ENCODE data around the gene SAMD11. TPM values are rescaled to one million over a fixed set of nuclear protein-coding genes. Genes with fewer than 3 reads are reported as not detected.

Gene SAMD11, protein sequence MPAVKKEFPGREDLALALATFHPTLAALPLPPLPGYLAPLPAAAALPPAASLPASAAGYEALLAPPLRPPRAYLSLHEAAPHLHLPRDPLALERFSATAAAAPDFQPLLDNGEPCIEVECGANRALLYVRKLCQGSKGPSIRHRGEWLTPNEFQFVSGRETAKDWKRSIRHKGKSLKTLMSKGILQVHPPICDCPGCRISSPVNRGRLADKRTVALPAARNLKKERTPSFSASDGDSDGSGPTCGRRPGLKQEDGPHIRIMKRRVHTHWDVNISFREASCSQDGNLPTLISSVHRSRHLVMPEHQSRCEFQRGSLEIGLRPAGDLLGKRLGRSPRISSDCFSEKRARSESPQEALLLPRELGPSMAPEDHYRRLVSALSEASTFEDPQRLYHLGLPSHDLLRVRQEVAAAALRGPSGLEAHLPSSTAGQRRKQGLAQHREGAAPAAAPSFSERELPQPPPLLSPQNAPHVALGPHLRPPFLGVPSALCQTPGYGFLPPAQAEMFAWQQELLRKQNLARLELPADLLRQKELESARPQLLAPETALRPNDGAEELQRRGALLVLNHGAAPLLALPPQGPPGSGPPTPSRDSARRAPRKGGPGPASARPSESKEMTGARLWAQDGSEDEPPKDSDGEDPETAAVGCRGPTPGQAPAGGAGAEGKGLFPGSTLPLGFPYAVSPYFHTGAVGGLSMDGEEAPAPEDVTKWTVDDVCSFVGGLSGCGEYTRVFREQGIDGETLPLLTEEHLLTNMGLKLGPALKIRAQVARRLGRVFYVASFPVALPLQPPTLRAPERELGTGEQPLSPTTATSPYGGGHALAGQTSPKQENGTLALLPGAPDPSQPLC
- under 0.01 TPM in 2 replicates for total RNA-seq

DNA sequence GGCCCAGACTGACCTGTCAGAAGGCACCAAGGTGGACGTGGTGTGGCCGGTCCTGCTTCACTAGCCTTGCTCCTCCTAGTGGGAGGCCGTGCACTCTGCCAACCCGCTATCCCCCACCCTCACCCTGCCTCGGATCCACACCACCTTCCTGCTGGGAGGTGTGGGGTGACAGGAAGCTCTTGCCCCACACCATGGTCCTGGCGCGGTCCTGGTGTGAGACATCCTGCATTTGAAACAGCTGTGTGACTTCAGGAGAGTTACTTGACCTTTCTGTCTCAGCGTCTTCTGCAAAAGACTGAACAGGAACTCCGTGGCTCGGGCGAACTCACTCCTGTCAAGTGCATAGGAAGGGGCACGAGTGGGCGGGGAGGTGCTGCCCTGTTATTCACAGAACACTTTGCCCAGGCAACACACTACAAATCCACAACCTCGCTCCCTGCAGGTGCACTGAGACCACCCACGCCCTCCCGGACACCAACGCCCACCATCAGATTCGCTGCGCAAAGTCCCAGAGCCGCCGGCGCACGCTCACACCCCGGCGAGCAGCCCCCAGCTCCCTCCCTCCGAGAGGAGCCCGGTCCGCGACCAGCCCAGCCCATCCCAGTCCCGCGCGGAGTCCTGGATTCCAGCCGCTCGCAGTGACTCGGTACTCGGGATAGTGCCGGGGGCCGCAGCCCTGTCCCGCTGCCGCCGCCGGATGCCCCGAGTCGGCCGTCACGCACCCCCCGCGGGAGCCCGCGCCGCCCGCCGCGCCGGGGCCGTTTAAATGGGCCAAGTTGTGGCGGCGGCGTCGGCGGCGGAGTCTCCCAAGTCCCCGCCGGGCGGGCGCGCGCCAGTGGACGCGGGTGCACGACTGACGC, at the start of gene SAMD11:
TSS of gene SAMD11 (plus strand) at position 793 of the 860 bp plus-strand sequence. CDS start 509 bp downstream, outside the sequence.

GRCh38 chr1:958823-959730, 35.4 kb downstream of the SAMD11 start, which contains the start of gene NOC2L:
TSS of gene NOC2L (minus strand) at chr1:959256. CDS start at chr1:959240, 16 bp downstream.

DNA sequence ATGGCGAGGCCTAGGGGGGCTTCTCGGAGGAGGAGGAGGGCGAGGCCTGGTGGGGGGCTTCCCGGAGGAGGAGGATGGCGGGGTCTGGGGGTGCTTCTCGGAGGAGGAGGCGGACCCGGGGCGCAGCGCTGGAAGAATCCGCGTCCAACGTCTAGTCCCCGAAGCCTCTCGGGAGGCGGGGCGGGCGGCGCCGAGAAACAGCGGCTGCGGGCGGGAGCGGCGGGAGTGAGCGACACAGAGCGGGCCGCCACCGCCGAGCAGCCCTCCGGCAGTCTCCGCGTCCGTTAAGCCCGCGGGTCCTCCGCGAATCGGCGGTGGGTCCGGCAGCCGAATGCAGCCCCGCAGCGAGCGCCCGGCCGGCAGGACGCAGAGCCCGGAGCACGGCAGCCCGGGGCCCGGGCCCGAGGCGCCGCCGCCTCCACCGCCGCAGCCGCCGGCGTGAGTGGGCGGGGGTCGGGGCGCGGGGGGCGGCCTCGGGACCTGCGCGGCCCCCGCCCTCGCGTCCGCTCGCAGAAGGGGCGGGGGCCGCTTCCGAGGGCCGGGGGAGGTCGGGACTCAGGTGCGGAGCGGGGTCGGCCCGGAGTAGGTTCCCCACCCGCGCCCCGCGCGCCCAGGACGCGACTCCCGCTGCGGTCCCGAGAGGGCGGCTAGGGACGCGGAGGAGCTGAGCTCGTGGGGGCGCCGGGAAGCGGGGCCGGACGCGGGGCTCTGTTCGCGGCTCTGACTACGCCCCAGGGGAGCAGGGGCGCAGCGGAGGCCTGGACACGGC, 36.8 kb downstream of the SAMD11 start, which contains the start of gene KLHL17:
TSS of gene KLHL17 (plus strand) at position 222 of the 769 bp plus-strand sequence. CDS start at position 332, 110 bp downstream.

GRCh38 chr1:966135-966703, 42.5 kb downstream of the SAMD11 start, which contains the start of gene PLEKHN1:
TSS of gene PLEKHN1 (plus strand) at chr1:966482. CDS start at chr1:966532, 50 bp downstream.

DNA sequence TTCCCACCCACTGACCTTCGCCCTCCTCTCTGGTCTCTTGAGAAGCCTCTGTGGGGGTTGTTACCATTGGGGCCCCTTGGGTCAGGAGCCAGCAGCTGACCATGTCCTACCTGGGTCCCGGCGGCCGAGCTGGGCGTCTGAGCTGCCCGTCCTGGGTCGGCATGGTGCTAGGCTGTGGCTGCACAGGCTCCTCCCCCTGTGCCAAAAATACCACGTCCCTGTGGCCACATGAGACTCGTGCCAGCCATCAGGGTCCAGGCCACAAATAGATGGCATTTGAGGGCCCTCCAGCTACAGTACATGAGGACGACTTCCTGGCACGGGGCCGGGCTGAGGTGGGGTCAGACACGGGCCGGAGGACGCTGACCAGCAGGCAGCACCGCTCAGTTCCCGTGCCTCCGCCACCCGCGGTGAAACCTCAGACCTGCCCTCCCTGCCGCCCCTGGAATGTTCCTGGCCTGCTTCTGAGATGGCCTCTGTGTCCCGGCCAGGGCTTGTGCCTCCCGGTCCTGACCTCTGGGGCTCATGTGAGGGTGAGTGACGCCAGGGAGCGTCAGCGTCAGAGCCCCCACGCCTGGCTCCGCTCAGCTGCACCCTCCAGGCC, 58.3 kb downstream of the SAMD11 start, which contains the start of gene PERM1:
TSS of gene PERM1 (minus strand) at position 139 of the 604 bp plus-strand sequence. CDS start 1,064 bp downstream, outside the sequence.

Other genes starting within 250 kb of the SAMD11 start
- gene OR4F16, start 237.3 kb upstream of the SAMD11 start, total RNA-seq: not detected in 2 replicates
- 110 and 135 TPM in 2 replicates for gene NOC2L, start 35.3 kb downstream of the SAMD11 start, total RNA-seq
- gene KLHL17, start 36.7 kb downstream of the SAMD11 start, total RNA-seq: 3.1 and 7.7 TPM in 2 replicates
- gene PLEKHN1, start 42.6 kb downstream of the SAMD11 start, total RNA-seq: 4.4 and 6.2 TPM in 2 replicates
- 0.07 TPM in 1 of 2 replicates, not detected in the other for gene PERM1, start 58.2 kb downstream of the SAMD11 start, total RNA-seq
- gene HES4, start 76.2 kb downstream of the SAMD11 start, total RNA-seq: 34.5 and 46.5 TPM in 2 replicates
- gene ISG15, start 89.6 kb downstream of the SAMD11 start, total RNA-seq: 25.1 and 119 TPM in 2 replicates
- gene AGRN, start 96.2 kb downstream of the SAMD11 start, total RNA-seq: 157 and 485 TPM in 2 replicates
- 2.6 and 14.7 TPM in 2 replicates for gene RNF223, start 150.4 kb downstream of the SAMD11 start, total RNA-seq
- gene C1orf159, start 192.2 kb downstream of the SAMD11 start, total RNA-seq: 6.5 and 9.3 TPM in 2 replicates
- gene TTLL10, start 250.0 kb downstream of the SAMD11 start, total RNA-seq: 0.28 TPM in 1 of 2 replicates, not detected in the other